ENCODE data around the gene ZDHHC17. TPM values are rescaled to one million over a fixed set of nuclear protein-coding genes. Genes with fewer than 3 reads are reported as not detected.

ZDHHC17 gene
- total and polyA plus RNA-seq, 11 donors = 9.4 to 29.6 (median 18.0) TPM

DNA sequence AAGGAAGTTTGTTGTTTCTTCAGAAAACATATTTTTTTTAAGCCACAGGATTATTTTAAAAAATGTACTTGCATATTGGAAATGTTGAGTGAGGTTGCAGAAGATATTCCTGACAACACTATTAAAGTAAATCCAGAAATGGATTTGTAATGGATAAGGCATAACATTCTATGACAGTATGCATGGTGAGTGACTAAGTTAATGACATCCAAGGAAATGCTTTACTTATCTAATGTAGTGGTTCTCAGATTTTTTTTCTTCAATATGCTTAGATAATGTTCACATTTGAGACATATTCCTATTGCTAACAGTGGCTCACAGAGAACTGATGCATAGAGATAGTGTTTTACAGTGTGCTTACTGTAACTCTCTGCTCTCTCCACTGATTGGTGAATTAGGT, 49.4 kb downstream of the ZDHHC17 start:
- peaks cover 0 to 96% (median 62%) of the 10 kb centered on the region in 9 donors for H3K36me3 ChIP-seq
- no peak overlapping the region for H3K4me3 ChIP-seq
- no peaks in the 10 kb centered on the region for H3K9me3 ChIP-seq
- ATAC-seq (no peak), DNase-seq (no peak)
- intact Hi-C loops (cut with DNase I) = no loop called here
- peaks cover 0 to 9% (median 0%) of the 10 kb centered on the region in 12 donors for H3K4me1 ChIP-seq
- H3K27me3 ChIP-seq = no peaks in the 10 kb centered on the region
- no peak for TF ChIP-seq POLR2A (IDR thresholded peaks at IDR 0.05)
- TF ChIP-seq, protein P1, sequence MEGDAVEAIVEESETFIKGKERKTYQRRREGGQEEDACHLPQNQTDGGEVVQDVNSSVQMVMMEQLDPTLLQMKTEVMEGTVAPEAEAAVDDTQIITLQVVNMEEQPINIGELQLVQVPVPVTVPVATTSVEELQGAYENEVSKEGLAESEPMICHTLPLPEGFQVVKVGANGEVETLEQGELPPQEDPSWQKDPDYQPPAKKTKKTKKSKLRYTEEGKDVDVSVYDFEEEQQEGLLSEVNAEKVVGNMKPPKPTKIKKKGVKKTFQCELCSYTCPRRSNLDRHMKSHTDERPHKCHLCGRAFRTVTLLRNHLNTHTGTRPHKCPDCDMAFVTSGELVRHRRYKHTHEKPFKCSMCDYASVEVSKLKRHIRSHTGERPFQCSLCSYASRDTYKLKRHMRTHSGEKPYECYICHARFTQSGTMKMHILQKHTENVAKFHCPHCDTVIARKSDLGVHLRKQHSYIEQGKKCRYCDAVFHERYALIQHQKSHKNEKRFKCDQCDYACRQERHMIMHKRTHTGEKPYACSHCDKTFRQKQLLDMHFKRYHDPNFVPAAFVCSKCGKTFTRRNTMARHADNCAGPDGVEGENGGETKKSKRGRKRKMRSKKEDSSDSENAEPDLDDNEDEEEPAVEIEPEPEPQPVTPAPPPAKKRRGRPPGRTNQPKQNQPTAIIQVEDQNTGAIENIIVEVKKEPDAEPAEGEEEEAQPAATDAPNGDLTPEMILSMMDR (IDR thresholded peaks at IDR 0.05) = no peak
- H3K27ac ChIP-seq = no peak overlapping the region

DNA sequence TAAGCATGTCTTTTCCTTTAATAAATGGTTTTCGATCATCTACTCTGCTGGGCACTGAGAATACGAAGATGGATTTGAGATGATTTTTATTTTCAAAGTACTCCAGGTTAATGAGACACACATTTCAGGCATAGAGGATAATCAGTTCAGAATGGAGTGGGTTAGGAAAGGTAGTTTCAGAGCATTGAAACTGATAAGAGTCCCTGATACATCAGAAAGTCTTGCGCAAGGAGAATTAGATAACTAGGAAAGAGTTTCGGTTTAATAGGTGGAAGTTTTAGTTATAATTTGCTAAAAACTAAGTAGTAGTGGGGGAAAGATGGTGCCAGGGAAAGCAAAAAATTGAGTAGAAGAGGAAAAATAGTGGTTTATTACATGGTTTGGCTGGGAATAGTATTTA, 50.1 kb downstream of the ZDHHC17 start:
- ATAC-seq (no peak), DNase-seq (no peak)
- H3K27ac ChIP-seq = no peak overlapping the region
- H3K4me3 ChIP-seq = no peak overlapping the region
- H3K4me1 ChIP-seq = peaks cover 0 to 9% (median 0%) of the 10 kb centered on the region in 12 donors
- TF ChIP-seq POLR2A (IDR thresholded peaks at IDR 0.05) = no peak
- TF ChIP-seq, protein P1 (IDR thresholded peaks at IDR 0.05) = no peak
- peaks cover 0 to 96% (median 57%) of the 10 kb centered on the region in 9 donors for H3K36me3 ChIP-seq
- 88 to 99% (median 92%) methylated on average over 4 of the region's 4 CpGs for WGBS, 4 donors
- H3K9me3 ChIP-seq = no peaks in the 10 kb centered on the region
- intact Hi-C loops (cut with DNase I) = no loop called here
- H3K27me3 ChIP-seq = no peaks in the 10 kb centered on the region

DNA sequence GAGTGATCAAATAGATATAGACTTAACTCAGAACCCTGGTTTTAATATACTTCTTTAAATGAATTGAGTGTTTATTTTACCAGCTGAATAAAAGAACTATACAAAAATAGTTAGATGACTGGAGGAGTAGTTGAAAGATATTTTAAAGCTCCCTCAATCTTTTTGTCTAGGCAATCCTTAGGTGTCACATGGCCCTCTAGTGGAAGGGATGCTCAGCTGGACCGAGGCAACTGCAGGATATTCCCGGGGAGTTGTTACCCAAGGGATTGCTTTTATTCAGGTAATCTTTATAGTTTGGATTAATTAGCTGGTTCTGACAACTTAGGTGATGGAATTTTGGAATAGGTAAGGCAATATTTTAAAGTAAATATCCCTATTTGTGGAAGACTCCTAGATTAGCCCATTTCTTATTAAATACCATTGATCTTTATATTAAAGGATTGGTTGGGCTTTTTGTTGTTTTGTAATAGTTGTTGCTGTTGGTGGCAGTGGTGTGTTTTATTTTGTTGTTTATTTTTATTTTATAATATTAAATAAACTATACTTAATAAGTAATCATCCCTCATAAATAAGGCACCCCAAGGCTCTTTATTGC, 57.1 kb downstream of the ZDHHC17 start:
- Histone ChIP-seq H3K9me3 (no peaks in the 10 kb centered on the region), H3K27me3 (no peaks in the 10 kb centered on the region), H3K4me1 (peaks cover 0 to 7% (median 0%) of the 10 kb centered on the region in 12 donors), H3K27ac (no peak overlapping the region), H3K4me3 (no peak overlapping the region), H3K36me3 (peaks cover 0 to 66% (median 33%) of the 10 kb centered on the region in 9 donors)
- TF ChIP-seq, protein P1 (IDR thresholded peaks at IDR 0.05) = peak; percentile 22 to 70 (median 52)
- no peak for TF ChIP-seq POLR2A (IDR thresholded peaks at IDR 0.05)
- ATAC-seq (peak in 3 of 4 donors; percentile 41 to 67 (median 48)), DNase-seq (peak in 1 of 5 donors; percentile 13)
- intact Hi-C loops (cut with DNase I) = loop anchor here in 2 of 10 donors (10.0 kb wide), 1 partner anchor 194 kb away; no protein-coding TSS in a partner anchor
- 10 to 15% (median 14%) methylated on average over 2 of the region's 2 CpGs for WGBS, 4 donors

DNA sequence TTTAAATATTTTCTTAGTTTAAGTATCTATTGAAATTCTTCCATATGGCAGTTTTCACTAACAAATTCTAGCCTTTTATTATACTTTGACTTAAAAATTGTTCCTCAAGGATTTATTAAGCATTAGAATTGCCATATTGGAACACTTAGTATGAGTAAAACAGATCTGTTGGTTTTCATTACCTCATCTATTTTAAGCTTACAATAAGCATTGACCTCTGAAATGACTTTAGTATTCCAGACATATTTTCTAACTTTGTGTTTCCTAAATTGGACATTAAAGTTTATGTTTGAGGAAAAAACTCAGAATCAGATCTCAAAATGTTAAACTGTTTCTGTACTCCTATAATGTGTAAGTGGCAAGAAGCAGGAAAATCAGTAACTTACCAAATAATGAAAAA, 66.5 kb downstream of the ZDHHC17 start:
- Histone ChIP-seq H3K36me3 (peaks cover 0 to 78% (median 58%) of the 10 kb centered on the region in 9 donors), H3K27me3 (no peaks in the 10 kb centered on the region), H3K27ac (no peak overlapping the region), H3K4me1 (no peaks in the 10 kb centered on the region), H3K9me3 (peaks cover 0 to 15% (median 9%) of the 10 kb centered on the region in 12 donors), H3K4me3 (no peak overlapping the region)
- ATAC-seq (no peak), DNase-seq (no peak)
- TF ChIP-seq, protein P1 (IDR thresholded peaks at IDR 0.05) = no peak
- no peak for TF ChIP-seq POLR2A (IDR thresholded peaks at IDR 0.05)
- intact Hi-C loops (cut with DNase I) = no loop called here
